Stimulated activated CD4-positive, alpha-beta T cell treated with anti-CD3 and anti-CD28 coated beads, Interleukin-4, amount 100 ng/mL, for 48 hours (primary cell): ENCODE measurements around the gene SDR39U1.

Source experiments
- DNase-seq, 2 donors: peaks; one replicate each; pipeline ENCODE4 v3.0.0-alpha.2; 2020; ENCODE audit warnings: low read depth in 2 of 2

SDR39U1 gene

GRCh38 chr14:24429395-24430142 lies 13.0 kb downstream of the SDR39U1 start, which contains the start of the genes CBLN3 and KHNYN:
CBLN3 (minus strand) TSS chr14:24429668; CDS start chr14:24429054, 614 bp downstream.
KHNYN (plus strand) TSS chr14:24429954; CDS start chr14:24430731, 777 bp downstream.
- peak; percentile 78 to 87 for DNase-seq

GRCh38 chr14:24428628-24429394 lies 13.8 kb downstream of the SDR39U1 start:
- no peak for DNase-seq

DNA sequence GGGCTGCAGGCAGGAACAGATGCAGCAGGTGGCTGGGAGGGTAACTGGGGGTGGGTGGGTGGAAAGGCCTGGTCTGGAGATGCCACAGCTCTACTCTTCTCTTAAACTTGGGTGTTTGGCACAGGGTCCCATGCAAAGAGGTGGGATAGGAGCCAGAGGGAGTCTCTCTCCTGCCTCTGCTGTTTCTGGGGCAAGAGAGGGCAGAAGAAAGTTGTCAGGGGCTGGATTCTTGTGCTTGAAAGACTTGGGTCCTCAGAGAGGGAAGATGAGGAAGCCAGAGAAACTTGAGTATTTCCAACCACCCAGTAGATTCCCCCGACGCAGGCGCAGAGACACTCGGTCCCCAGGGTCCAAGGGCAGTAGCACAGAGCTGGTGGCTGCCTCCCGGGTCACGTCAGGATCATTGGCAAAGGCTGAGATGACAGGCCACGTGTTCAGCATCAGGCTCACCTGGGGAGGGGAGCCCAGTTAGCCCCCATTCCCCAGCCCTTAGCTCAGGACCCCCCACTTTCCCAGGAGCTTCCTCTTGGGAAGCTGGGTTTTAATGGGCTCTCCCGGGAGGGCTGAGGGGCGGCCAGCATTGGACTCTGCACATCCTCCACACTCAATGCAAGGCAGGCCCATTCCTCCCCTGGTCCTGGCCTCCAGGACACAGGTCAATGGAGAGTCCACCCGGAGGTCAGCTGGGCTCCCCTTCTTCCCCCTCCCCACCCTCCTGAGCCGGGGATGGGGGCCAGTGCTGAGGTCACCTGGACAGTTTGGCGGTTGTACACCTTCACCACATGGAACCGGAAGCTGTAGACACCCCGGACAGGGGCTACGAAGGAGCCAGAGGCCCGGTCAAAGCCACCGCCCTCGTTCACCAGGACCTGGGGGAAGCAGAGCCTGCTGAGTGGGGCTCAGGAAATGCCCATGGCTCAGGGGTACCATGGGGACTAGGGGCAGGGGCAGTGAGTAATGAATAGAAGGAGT lies 14.8 kb downstream of the SDR39U1 start:
- DNase-seq = no peak

DNA sequence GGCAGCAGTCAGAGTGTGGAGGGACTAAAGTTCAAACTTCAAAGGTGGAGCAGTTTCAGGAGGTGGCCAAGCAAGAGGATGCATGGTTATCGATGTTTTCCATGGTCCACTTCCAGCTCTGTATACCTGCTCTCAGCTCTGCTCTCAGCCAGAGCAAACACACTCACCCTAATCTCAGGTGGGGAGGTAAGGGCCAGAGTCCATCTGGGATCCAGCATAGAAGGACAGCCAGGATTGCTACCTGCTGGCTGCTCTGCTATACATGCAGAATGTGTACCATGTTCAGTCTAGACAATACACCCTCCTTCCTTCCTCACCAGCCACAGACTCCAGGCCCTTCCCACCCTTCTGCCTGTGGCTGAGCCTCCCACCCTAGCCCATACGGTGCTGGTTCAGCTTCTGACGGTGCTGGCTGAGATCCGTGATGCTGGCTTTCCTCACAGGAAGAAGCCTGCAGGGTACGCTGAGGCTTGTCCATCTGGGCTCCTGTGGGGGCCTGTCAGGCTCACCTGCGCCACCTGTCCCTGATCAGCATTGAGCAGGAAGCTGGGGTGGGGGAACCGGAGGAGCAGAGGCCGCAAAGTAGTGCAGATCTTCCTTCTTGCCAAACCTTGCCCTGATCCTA lies 15.6 kb downstream of the SDR39U1 start:
- DNase-seq = no peak

DNA sequence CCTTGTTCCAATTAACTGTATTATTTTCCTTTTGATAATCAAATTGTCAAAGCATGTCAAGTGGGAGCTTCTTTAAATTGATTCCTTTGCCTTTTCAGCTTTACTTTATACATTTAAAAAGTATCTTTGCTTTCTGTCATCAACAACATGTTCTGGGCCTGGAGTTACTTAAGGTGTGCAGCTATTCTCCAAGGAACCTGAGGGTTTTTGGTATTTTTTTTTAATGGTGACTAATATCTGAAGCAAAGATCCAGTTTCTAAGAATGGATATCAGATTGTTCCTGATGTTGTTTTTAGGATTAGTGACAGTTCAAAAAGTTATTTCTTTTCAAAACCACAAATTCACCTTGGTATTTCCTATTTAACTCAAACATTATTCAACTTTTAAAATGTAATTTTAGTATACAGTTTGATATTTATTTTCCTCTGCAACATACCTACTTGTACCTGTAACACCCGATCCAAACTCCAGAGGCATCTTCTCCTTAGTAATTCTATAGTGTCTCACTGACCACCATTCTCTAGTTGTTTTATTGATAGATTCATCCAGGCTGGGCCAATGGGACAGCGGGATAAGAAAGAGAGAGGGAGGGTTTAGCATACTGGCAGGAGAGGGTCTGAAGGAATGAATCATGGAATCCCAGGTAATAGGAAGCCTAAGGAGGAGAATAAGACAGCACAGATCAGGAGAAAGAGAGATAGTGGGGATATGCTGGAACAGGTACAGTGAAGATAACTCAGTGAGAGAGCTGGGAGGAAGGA lies 16.2 kb downstream of the SDR39U1 start:
- DNase-seq = no peak

DNA sequence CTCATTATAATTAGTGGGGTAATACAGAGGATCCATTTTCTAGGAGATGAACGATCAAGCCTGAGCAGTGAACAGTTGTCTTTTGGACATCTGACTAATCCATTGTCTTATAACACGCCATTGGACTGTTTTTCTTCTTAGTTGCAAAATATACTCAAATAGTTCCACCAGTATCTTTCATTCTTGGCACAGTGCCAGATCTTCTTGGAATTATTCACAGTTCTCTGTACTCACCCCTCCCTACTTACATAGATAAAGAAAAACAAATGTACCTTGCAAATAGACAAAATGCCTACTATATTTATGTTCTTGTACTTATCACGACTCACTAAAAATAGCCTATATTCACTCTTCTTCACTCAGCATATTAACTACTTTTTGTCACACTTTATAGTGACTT lies 16.9 kb downstream of the SDR39U1 start:
- no peak for DNase-seq

GRCh38 chr14:24422694-24423601 lies 19.6 kb downstream of the SDR39U1 start:
- DNase-seq = no peak

GRCh38 chr14:24422261-24422660 lies 20.3 kb downstream of the SDR39U1 start:
- DNase-seq = no peak

GRCh38 chr14:24418492-24418873 lies 24.1 kb downstream of the SDR39U1 start:
- no peak for DNase-seq

- no peak for DNase-seq
Measured at GRCh38 chr14:24417832-24418491, 24.6 kb downstream of the SDR39U1 start.

DNA sequence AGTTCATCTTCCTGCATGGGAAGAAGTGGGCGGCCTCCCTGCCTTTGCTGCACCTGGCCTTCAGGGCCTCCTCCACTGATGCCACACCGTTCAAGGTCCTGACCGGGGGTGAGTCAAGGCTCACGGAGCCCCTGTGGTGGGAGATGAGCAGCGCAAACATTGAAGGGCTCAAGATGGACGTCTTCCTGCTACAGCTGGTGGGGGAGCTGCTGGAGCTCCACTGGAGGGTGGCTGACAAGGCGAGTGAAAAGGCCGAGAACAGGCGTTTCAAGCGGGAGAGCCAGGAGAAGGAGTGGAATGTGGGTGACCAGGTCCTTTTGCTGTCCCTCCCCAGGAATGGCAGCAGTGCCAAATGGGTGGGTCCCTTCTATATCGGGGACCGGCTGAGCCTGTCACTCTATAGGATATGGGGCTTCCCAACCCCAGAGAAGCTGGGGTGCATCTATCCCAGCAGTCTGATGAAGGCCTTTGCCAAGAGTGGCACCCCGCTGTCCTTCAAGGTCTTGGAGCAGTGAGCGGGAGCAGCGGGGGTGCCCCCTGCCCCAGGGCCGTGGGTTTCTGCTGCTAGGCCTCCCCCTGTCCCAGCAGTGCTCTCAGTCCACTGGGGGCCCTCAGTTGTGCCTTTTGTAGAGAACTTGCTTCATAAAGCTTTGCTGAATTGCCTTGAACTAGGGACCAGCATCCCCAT lies 25.5 kb downstream of the SDR39U1 start:
- DNase-seq = no peak

DNA sequence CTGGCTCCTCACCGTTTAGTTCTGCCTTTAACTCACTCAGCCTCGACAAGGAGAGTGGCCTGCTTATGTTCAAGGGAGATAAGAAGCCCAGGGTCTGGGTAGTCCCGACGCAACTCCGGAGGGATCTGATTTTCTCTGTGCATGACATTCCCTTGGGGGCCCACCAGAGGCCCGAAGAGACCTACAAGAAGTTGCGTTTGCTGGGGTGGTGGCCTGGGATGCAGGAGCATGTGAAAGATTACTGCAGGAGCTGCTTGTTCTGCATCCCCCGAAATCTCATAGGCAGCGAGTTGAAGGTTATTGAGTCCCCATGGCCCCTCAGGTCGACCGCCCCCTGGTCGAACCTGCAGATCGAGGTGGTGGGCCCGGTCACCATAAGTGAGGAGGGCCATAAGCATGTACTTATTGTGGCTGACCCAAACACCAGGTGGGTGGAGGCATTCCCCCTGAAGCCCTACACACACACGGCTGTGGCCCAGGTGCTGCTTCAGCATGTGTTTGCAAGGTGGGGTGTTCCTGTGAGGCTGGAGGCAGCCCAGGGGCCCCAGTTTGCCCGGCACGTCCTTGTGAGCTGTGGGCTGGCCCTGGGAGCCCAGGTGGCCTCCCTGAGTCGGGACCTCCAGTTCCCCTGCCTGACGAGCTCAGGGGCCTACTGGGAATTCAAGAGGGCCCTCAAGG lies 26.2 kb downstream of the SDR39U1 start:
- DNase-seq = no peak

DNA sequence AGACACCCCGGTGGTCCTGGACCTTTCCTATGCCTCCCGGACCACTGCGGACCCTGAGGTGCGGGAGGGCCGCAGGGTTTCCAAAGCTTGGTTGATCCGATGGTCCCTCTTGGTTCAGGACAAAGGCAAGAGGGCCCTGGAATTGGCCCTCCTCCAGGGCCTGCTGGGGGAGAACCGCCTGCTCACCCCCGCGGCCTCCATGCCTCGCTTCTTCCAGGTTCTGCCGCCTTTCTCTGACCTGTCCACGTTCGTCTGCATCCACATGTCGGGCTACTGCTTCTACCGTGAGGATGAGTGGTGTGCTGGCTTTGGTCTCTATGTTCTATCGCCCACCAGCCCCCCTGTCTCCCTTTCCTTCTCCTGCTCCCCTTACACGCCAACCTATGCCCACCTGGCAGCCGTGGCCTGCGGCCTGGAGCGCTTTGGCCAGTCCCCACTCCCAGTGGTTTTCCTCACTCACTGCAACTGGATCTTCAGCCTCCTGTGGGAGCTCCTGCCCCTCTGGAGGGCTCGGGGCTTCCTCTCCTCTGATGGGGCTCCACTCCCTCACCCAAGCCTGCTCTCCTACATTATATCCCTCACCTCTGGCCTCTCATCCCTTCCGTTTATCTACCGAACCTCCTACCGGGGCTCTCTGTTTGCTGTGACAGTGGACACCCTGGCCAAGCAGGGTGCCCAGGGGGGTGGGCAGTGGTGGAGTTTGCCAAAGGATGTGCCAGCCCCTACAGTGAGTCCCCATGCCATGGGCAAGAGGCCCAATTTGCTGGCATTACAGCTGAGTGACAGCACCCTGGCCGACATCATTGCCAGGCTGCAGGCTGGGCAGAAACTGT lies 26.9 kb downstream of the SDR39U1 start:
- no peak for DNase-seq

GRCh38 chr14:24414732-24415420 lies 27.7 kb downstream of the SDR39U1 start:
- DNase-seq = no peak

GRCh38 chr14:24414077-24414476 lies 28.5 kb downstream of the SDR39U1 start:
- no peak for DNase-seq
